Thoracic aorta (tissue), 2 donors: Measurements from ENCODE around the gene PIKFYVE. TPM values are rescaled to one million over a fixed set of nuclear protein-coding genes. Genes with fewer than 3 reads are reported as not detected.

Source experiments
- ATAC-seq: fragments of 150-250 bp; one replicate; pipeline ENCODE4 v1.8.0; 2017; ENCODE audit warnings: low read depth; ENCODE audit not compliant: insufficient number of reproducible peaks, low FRiP score
- DNase-seq: peaks from one replicate; pipeline ENCODE4 v3.0.0-alpha.2; 2020; ENCODE audit warnings: low spot score
- H3K27ac ChIP-seq, 2 donors: fragments of 200-600 bp; sonication (generic); 1 replicate in 1 of 2; 2 replicates in 1 of 2; pipeline ENCODE4 v1.5.1; 2016; ENCODE audit warnings: mild to moderate bottlenecking in 2 of 2, moderate library complexity in 2 of 2
- H3K27me3 ChIP-seq: fragments of 200-600 bp; sonication (generic); replicated peaks from 2 replicates; pipeline ENCODE4 v1.6.0; 2016; ENCODE audit warnings: mild to moderate bottlenecking; ENCODE audit not compliant: insufficient read depth
- H3K36me3 ChIP-seq: fragments of 200-600 bp; sonication (generic); one replicate; pipeline ENCODE4 v1.5.1; 2016
- H3K4me1 ChIP-seq, 2 donors: fragments of 200-600 bp; sonication (generic); 1 replicate in 1 of 2; 2 replicates in 1 of 2; pipeline versions ENCODE4 v1.5.1 to v1.6.0; 2016; ENCODE audit warnings: low read depth in 2 of 2, mild to moderate bottlenecking in 1 of 2; ENCODE audit not compliant: control insufficient read depth in 1 of 2
- H3K4me3 ChIP-seq: fragments of 200-600 bp; sonication (generic); 2 replicates; pipeline ENCODE4 v1.5.1; 2016; ENCODE audit warnings: mild to moderate bottlenecking
- H3K9me3 ChIP-seq: fragments of 200-600 bp; sonication (generic); 2 replicates; pipeline ENCODE4 v1.5.1; 2016
- CTCF ChIP-seq: fragments of 200-600 bp; sonication (generic); IDR thresholded peaks from one replicate; pipeline ENCODE4 v1.5.1; 2019; ENCODE audit warnings: antibody characterized with exemption
- total RNA-seq, 2 donors: library from RNA; depleted of rRNA; stranded (reverse); fragments of >200 nt; gene quantifications; one replicate each; pipeline versions ENCODE4 v1.1.0 to v1.2.3, GENCODE V29; 2016

PIKFYVE gene
- total RNA-seq, 2 donors from 2014 or later = 18.0 to 29.4 TPM

- Histone ChIP-seq H3K9me3 (no peaks in the 10 kb centered on the region), H3K27me3 (no peaks in the 10 kb centered on the region), H3K4me1 (peaks cover 11 to 13% of the 10 kb centered on the region in 2 donors), H3K36me3 (peaks cover 7% of the 10 kb centered on the region), H3K4me3 (no peak overlapping the region), H3K27ac (no peak overlapping the region)
- DNase-seq (no peak), ATAC-seq (no peak)
- TF ChIP-seq CTCF = no peak
These were observed 93.6 kb downstream of the PIKFYVE start for GRCh38 chr2:208359632-208359986.

- peaks cover 11 to 13% of the 10 kb centered on the region in 2 donors for H3K4me1 ChIP-seq
- no peak for ATAC-seq
- H3K27ac ChIP-seq = no peak overlapping the region
- H3K27me3 ChIP-seq = no peaks in the 10 kb centered on the region
- no peak for TF ChIP-seq CTCF
- H3K9me3 ChIP-seq = peaks cover 8% of the 10 kb centered on the region
- H3K4me3 ChIP-seq = no peak overlapping the region
- no peaks in the 10 kb centered on the region for H3K36me3 ChIP-seq
- no peak for DNase-seq
These were observed 94.4 kb downstream of the PIKFYVE start for GRCh38 chr2:208360259-208361076.

DNA sequence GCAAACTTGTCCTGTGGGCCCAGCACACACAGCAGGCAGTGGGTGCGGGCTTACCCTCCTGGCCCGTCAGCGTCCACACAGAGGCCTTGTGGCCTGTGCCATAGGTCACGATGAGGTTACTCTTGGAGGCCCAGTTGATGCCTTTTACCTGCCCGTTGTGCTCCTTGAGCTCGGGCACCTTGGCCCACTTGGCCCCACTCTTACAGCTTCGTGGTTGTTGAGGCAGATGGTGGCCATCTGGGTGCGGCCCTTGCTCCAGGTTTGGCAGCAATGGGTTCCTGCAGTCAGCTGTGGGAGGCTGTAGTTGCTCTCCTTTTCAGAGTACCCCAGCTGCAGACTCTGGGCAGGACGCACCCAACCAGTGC, 95.0 kb downstream of the PIKFYVE start:
- ATAC-seq (no peak), DNase-seq (no peak)
- no peak for TF ChIP-seq CTCF
- Histone ChIP-seq H3K27me3 (no peaks in the 10 kb centered on the region), H3K9me3 (peaks cover 8% of the 10 kb centered on the region), H3K4me3 (no peak overlapping the region), H3K27ac (no peak overlapping the region), H3K36me3 (no peaks in the 10 kb centered on the region), H3K4me1 (peaks cover 11 to 13% of the 10 kb centered on the region in 2 donors)

GRCh38 chr2:208363485-208363884, 97.4 kb downstream of the PIKFYVE start:
- H3K36me3 ChIP-seq = no peaks in the 10 kb centered on the region
- ATAC-seq (no peak), DNase-seq (no peak)
- no peak overlapping the region for H3K4me3 ChIP-seq
- TF ChIP-seq CTCF = no peak
- peaks cover 0 to 5% of the 10 kb centered on the region in 2 donors for H3K4me1 ChIP-seq
- H3K9me3 ChIP-seq = peaks cover 8% of the 10 kb centered on the region
- H3K27me3 ChIP-seq = no peaks in the 10 kb centered on the region
- H3K27ac ChIP-seq = no peak overlapping the region

DNA sequence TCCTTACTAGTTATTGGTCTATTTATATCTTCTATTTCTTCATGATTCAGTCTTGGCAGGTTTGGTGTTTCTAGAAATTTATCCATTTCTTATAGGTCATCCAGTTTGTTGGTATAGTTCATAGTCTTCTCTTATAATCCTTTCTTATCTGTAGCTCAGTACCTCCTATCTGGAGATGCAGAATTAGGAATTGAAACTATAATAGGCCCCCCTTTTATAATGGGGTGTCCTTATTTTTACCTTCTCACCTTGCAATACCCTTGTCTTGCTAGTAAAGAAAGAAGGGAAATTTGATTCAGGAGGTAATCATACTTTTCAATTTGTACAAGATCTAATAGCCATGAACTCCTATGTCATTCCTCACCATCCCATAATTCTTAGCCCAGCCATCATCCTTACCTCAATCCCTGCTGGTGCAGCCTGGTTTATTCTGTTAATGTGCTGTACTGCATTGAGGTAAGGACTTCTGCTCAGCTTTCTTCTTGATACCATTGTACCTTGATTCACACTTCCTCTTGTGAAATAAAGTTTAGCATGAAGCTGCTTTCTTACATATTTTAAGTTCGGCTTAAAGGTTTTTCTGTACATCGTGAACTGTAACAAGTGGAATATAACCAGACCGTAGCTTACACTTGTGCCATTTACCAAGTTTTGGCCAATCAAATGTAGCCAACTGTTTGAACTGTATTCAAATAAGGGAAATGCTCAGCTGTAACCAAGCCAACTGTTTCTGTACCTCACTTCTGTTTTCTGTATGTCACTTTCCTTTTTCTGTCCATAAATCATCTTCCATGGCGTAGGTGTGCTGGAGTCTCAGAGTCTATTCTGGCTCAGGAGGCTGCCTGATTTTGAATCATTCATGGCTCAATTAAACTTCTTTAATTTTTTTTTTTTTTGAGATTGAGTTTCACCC, 100.4 kb downstream of the PIKFYVE start:
- ATAC-seq (no peak), DNase-seq (no peak)
- Histone ChIP-seq H3K27me3 (no peaks in the 10 kb centered on the region), H3K36me3 (no peaks in the 10 kb centered on the region), H3K9me3 (peaks cover 8% of the 10 kb centered on the region), H3K27ac (no peak overlapping the region), H3K4me1 (no peaks in the 10 kb centered on the region), H3K4me3 (no peak overlapping the region)
- TF ChIP-seq CTCF = no peak
